ENCODE data around the gene SH2D1A.
"Not testable (repeated sequence)": the region's sequence is repeated elsewhere in the genome, so short reads cannot be mapped to it uniquely, and the experiment has no call there.

Gene SH2D1A

DNA sequence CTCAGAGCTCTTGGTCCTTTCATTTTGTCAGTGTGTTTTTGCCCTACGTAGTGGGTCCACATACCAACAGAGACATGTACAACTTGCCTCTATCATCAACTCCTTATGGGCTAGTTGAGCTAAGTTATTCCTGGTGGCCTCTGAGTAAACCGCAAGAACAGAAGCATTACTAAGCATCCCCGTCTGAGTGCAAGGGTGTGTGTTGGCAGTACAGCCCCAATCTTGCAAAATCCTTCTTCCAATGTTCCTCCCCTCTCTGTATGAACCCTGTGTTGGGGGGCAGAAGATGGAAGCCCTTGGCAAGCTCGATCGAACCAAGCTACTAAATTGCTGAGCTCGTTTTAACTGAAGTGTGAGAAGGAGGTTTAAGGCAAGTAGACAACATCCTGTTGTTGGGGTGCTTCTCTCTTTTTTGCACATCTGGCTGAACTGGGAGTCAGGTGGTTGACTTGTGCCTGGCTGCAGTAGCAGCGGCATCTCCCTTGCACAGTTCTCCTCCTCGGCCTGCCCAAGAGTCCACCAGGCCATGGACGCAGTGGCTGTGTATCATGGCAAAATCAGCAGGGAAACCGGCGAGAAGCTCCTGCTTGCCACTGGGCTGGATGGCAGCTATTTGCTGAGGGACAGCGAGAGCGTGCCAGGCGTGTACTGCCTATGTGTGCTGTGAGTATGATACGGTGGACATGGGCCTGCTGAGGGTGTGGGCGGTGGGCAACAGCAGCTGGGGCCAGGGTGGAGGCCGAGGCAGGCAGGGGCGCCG, at the start of gene SH2D1A:
SH2D1A (plus strand) TSS at position 447 of the 760 bp plus-strand sequence; CDS start at position 527, 80 bp downstream.
- Histone ChIP-seq H3K4me3 (ENCODE audit: low read depth, low read length) (no peak within 1 kb of the TSS), H3K9ac (ENCODE audit: low read depth, low read length) (no peak within 1 kb of the TSS), H3K27me3 (ENCODE audit: control insufficient read depth, insufficient read depth, low read length) (no peaks in the 10 kb centered on the region), H3K36me3 (ENCODE audit: control insufficient read depth, insufficient read depth, low read length) (no peaks in the 10 kb centered on the region), H3K4me1 (ENCODE audit: control insufficient read depth, insufficient read depth, low read length) (peaks cover 2% of the 10 kb centered on the region), H3K9me3 (ENCODE audit: control insufficient read depth, insufficient read depth, low read length) (no peaks in the 10 kb centered on the region)

DNA sequence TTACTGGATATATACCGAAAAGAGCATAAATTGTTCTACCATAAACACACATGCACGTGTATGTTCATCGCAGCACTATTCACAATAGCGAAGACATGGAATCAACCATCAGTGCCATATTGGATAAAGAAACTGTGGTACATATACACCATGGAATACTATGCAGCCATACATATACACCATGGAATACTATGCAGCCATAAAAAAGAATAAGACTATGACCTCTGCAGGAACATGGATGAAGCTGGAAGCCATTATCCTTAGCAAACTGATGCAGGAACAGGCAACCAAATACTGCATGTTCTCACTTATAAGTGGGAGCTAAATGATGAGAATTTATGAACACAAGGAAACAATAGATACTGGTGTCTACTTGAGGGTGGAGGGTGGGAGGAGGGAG, 47.0 kb upstream of the SH2D1A start:
- not testable (repeated sequence) for H3K9me3 ChIP-seq (ENCODE audit: control insufficient read depth, insufficient read depth, low read length); H3K4me1 ChIP-seq (ENCODE audit: control insufficient read depth, insufficient read depth, low read length); H3K36me3 ChIP-seq (ENCODE audit: control insufficient read depth, insufficient read depth, low read length); H3K4me3 ChIP-seq (ENCODE audit: low read depth, low read length); H3K9ac ChIP-seq (ENCODE audit: low read depth, low read length); H3K27me3 ChIP-seq (ENCODE audit: control insufficient read depth, insufficient read depth, low read length)

DNA sequence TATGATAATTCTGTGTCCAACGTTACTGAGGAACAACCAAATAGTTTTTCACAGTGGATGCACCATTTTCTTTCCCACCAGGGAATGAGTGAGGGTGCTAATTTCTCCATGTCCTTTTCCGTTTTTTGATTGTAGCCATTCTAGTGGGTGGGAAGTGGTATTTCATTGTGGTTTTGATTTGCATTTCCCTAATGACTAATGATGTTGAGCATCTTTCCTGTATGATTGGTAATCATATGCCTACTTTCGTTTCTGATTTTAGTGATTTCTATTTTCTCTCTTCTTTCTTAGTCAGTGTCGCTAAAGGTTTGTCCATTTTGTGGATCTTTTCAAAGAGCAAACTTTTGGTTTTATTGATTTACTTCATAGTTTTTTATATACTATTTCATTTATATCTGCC, 46.0 kb upstream of the SH2D1A start:
- H3K9ac ChIP-seq (ENCODE audit: low read depth, low read length), result no peak overlapping the region

DNA sequence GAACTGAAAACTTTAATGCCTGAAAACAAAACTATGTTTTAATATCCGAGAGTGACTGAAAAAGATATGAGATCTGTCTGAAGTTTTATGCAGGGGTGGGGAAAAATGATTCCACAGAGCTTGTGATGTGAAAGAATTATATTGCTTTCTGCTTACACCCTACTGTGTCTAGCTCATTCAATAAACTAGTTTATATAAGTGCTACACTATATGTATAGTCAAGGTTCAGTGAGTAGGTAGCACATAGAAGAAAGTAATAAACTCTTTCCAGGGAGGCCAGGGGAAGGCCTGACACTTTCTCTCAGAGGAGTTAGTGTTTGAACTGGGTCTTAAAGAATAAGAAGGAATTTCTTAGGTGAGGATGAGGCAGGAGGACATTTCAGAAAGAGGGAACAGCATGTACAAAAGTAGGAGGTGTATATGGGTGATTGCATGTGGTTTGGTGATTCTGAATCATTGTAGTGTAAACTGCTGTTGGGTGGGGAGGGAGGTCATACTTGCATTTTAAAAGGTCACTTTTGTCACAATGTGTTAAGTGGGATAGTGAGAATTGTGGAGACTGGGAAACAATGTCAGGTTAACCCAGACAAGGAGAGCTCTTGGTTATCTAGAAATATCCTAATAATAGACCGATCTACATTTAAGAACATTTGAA, 39.0 kb upstream of the SH2D1A start:
- H3K27me3 ChIP-seq (ENCODE audit: control insufficient read depth, insufficient read depth, low read length), result no peaks in the 10 kb centered on the region
- H3K9ac ChIP-seq (ENCODE audit: low read depth, low read length), result no peak overlapping the region
- no peaks in the 10 kb centered on the region for H3K9me3 ChIP-seq (ENCODE audit: control insufficient read depth, insufficient read depth, low read length)
- H3K4me3 ChIP-seq (ENCODE audit: low read depth, low read length), result no peak overlapping the region
- no peaks in the 10 kb centered on the region for H3K4me1 ChIP-seq (ENCODE audit: control insufficient read depth, insufficient read depth, low read length)
- no peaks in the 10 kb centered on the region for H3K36me3 ChIP-seq (ENCODE audit: control insufficient read depth, insufficient read depth, low read length)

More for the DNA sequence above, 46.0 kb upstream of the SH2D1A start:
- Histone ChIP-seq H3K36me3 (ENCODE audit: control insufficient read depth, insufficient read depth, low read length) (no peaks in the 10 kb centered on the region), H3K4me1 (ENCODE audit: control insufficient read depth, insufficient read depth, low read length) (no peaks in the 10 kb centered on the region), H3K4me3 (ENCODE audit: low read depth, low read length) (no peak overlapping the region), H3K9me3 (ENCODE audit: control insufficient read depth, insufficient read depth, low read length) (no peaks in the 10 kb centered on the region), H3K27me3 (ENCODE audit: control insufficient read depth, insufficient read depth, low read length) (no peaks in the 10 kb centered on the region)

DNA sequence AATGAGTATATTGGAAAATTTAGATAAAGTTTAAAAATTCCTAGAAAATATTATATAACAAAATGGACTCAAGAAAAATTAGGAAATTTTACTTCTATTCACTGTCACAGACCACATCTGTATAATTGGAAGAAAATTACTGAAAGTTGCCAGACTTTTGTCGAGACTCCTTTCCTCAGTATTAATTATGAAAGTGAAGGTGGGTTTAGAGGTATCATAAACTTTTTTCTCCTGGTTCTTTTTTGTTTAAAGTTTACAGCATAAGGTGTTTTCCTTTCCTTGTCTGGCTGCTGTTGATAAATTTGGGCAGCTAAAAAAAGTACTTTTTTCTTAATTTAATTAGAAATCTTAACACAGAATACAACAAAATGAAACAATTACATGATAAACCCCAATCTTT, 20.6 kb upstream of the SH2D1A start:
- Histone ChIP-seq H3K4me1 (ENCODE audit: control insufficient read depth, insufficient read depth, low read length) (no peaks in the 10 kb centered on the region), H3K9ac (ENCODE audit: low read depth, low read length) (no peak overlapping the region), H3K4me3 (ENCODE audit: low read depth, low read length) (no peak overlapping the region), H3K27me3 (ENCODE audit: control insufficient read depth, insufficient read depth, low read length) (no peaks in the 10 kb centered on the region), H3K36me3 (ENCODE audit: control insufficient read depth, insufficient read depth, low read length) (no peaks in the 10 kb centered on the region), H3K9me3 (ENCODE audit: control insufficient read depth, insufficient read depth, low read length) (no peaks in the 10 kb centered on the region)

DNA sequence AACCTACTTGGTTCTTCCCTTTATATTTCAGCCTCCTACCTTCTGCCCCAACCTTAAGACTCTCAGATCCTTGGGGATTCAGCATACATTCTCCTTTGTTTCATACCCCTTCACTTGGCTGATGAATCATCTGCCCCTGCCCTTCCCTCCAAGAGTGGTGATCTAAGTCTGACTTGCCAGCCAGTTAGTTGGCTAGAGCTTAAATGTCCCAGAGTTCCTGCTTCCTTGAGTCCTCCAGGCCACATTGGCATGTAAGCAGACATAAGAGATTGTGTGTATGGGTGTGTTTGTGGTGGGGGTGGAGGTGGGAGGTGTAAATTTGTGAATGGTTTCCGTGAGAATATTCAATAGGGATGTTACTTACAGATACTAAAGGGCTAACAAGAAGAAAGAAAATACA, 17.6 kb upstream of the SH2D1A start:
- H3K36me3 ChIP-seq (ENCODE audit: control insufficient read depth, insufficient read depth, low read length), result no peaks in the 10 kb centered on the region
- H3K4me3 ChIP-seq (ENCODE audit: low read depth, low read length), result no peak overlapping the region
- no peaks in the 10 kb centered on the region for H3K9me3 ChIP-seq (ENCODE audit: control insufficient read depth, insufficient read depth, low read length)
- H3K9ac ChIP-seq (ENCODE audit: low read depth, low read length), result no peak overlapping the region
- no peaks in the 10 kb centered on the region for H3K27me3 ChIP-seq (ENCODE audit: control insufficient read depth, insufficient read depth, low read length)
- H3K4me1 ChIP-seq (ENCODE audit: control insufficient read depth, insufficient read depth, low read length), result no peaks in the 10 kb centered on the region

DNA sequence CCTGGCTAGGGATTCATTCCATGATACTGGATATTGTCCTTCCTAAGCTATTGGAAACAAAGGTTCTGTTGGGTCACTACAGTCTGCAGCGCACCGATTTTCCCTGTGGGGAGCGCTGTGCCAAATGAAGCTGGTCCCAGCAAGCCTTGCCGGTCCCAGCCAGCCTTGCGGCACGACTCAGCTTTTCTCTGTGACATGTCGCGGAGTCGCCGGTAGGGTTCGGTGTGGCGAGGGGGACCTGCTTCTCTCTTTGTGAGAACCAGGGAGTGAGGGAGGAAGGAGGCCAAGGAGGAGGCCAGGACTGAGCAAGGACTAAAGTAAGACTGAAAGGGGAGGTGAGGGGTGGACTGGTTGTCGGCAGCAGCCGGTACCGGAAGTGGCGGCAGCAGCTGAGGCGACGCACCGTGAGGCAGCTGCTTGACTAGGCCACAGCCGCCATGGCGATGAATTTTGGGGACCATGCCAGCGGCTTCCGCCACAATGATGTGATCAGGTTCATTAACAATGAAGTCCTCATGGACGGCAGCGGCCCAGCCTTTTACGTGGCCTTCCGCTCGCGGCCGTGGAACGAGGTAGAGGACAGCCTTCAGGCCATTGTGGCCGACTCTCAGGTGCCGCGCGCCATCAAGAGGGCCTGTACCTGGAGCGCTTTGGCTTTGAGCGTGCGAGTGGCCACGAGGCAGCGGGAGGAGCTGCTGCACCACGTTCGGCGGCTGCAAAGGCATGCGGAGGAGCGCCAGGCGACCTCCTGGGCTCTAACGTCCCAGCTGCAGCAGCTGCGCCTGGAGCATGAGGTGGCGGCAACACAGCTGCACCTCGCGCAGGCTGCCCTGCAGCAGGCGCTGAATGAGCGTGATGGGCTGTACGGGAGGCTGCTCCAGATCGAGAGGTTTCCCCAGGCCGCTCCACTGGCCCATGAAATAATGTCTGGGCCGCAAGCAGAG, 13.6 kb upstream of the SH2D1A start, which contains the start of gene TEX13D:
TEX13D (plus strand) TSS at position 180 of the 944 bp plus-strand sequence; CDS start at position 438, 258 bp downstream.
- no peak within 1 kb of the TSS for H3K4me3 ChIP-seq (ENCODE audit: low read depth, low read length)
- no peaks in the 10 kb centered on the region for H3K9me3 ChIP-seq (ENCODE audit: control insufficient read depth, insufficient read depth, low read length)
- H3K4me1 ChIP-seq (ENCODE audit: control insufficient read depth, insufficient read depth, low read length), result no peaks in the 10 kb centered on the region
- no peak within 1 kb of the TSS for H3K9ac ChIP-seq (ENCODE audit: low read depth, low read length)
- no peaks in the 10 kb centered on the region for H3K36me3 ChIP-seq (ENCODE audit: control insufficient read depth, insufficient read depth, low read length)
- H3K27me3 ChIP-seq (ENCODE audit: control insufficient read depth, insufficient read depth, low read length), result no peaks in the 10 kb centered on the region

DNA sequence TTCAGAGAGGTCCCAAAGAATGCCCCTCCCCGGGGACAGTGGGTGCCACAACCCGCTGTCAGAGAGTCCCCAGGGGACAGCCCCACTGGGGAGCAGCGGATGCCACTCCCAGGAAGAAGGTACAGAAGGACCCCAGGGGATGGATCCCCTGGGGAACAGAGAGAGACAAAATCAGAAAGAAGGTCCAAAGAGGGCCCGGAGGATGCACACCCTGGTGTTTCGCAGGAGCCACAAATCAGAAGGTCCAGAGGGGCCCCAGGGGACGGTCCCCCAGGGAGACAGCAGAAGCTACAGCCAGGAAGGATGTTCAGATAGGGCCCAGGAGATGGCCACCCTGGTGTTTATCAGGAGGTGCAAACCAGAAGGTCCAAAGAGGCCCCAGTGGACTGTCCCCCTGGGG, 12.5 kb upstream of the SH2D1A start:
- Histone ChIP-seq H3K9ac (ENCODE audit: low read depth, low read length) (no peak overlapping the region), H3K27me3 (ENCODE audit: control insufficient read depth, insufficient read depth, low read length) (no peaks in the 10 kb centered on the region), H3K4me3 (ENCODE audit: low read depth, low read length) (no peak overlapping the region), H3K4me1 (ENCODE audit: control insufficient read depth, insufficient read depth, low read length) (no peaks in the 10 kb centered on the region), H3K9me3 (ENCODE audit: control insufficient read depth, insufficient read depth, low read length) (no peaks in the 10 kb centered on the region), H3K36me3 (ENCODE audit: control insufficient read depth, insufficient read depth, low read length) (no peaks in the 10 kb centered on the region)

DNA sequence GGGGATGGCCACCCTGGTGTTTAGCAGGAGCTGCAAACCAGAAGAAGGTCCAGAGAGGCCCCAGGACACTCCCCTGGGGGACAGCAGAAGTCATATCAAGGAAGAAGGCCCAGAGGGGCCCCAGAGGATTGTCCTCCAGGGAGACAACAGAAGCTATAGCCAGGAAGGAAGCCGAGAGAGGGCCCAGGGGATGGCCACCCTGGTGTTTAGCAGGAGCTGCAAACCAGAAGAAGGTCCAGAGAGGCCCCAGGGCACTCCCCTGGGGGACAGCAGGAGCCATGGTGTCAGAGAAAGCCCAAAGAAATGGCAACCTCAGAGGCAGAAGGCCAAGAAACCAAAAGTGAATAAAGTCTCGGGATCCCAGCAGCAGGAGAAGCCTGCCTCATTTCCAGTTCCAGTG, 11.8 kb upstream of the SH2D1A start:
- not testable (repeated sequence) for H3K27me3 ChIP-seq (ENCODE audit: control insufficient read depth, insufficient read depth, low read length); H3K9me3 ChIP-seq (ENCODE audit: control insufficient read depth, insufficient read depth, low read length); H3K4me3 ChIP-seq (ENCODE audit: low read depth, low read length); H3K36me3 ChIP-seq (ENCODE audit: control insufficient read depth, insufficient read depth, low read length); H3K4me1 ChIP-seq (ENCODE audit: control insufficient read depth, insufficient read depth, low read length); H3K9ac ChIP-seq (ENCODE audit: low read depth, low read length)

DNA sequence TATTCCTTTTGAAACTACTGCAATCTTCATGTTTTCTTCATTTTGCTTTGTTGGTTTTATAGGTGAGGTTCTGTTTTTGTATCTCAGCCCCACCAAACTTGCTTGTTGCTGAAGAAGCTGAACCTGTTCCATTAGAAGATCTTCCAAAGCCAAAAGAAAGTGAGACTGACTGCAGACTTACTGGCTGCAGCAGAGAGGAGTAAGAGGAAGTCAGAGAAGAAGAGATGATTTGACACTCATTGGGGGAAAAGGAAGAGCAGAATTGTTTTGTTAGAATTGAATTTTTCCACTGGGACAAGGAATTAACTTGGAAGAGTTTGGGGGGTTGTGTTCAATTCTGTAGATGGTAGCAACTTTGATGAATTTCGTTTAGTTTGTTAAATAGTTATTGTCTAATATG, 10.8 kb upstream of the SH2D1A start:
- no peak overlapping the region for H3K9ac ChIP-seq (ENCODE audit: low read depth, low read length)
- H3K36me3 ChIP-seq (ENCODE audit: control insufficient read depth, insufficient read depth, low read length), result no peaks in the 10 kb centered on the region
- H3K4me1 ChIP-seq (ENCODE audit: control insufficient read depth, insufficient read depth, low read length), result no peaks in the 10 kb centered on the region
- H3K4me3 ChIP-seq (ENCODE audit: low read depth, low read length), result no peak overlapping the region
- H3K27me3 ChIP-seq (ENCODE audit: control insufficient read depth, insufficient read depth, low read length), result no peaks in the 10 kb centered on the region
- no peaks in the 10 kb centered on the region for H3K9me3 ChIP-seq (ENCODE audit: control insufficient read depth, insufficient read depth, low read length)

DNA sequence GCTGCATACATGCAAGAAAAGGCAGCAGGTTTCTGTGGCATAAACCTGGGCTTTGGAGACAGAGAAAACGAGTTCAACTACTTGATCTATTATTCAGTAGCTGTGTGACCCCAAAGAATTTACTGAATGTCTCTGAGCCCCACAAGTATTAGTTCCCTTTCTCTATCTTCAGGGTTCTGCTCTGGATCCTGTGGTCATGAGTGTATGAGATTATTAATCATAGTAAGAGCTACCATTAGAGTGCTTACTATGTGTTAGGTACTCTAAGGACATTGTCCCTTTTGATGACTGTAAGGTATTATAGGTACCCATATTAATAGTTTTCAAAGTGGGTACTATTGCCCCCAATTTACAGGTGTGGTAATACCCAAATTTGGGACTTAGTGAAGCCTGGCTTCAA, 8.4 kb upstream of the SH2D1A start:
- no peak overlapping the region for H3K9ac ChIP-seq (ENCODE audit: low read depth, low read length)

More for the DNA sequence above, 8.4 kb upstream of the SH2D1A start:
- Histone ChIP-seq H3K27me3 (ENCODE audit: control insufficient read depth, insufficient read depth, low read length) (no peaks in the 10 kb centered on the region), H3K4me3 (ENCODE audit: low read depth, low read length) (no peak overlapping the region), H3K4me1 (ENCODE audit: control insufficient read depth, insufficient read depth, low read length) (no peaks in the 10 kb centered on the region), H3K9me3 (ENCODE audit: control insufficient read depth, insufficient read depth, low read length) (no peaks in the 10 kb centered on the region), H3K36me3 (ENCODE audit: control insufficient read depth, insufficient read depth, low read length) (no peaks in the 10 kb centered on the region)
